Measurements from ENCODE around the gene MEN1.

The MEN1 gene

GRCh38 chr11:64827451-64827839 is 17.1 kb upstream of the MEN1 start:
- DNase-seq, result no peak
- Histone ChIP-seq H3K27me3 (replicated peaks; ENCODE audit: insufficient read depth, low read length) (no peaks in the 10 kb centered on the region), H3K36me3 (replicated peaks; ENCODE audit: insufficient read depth, low read length) (no peaks in the 10 kb centered on the region), H3K9ac (ENCODE audit: low read length) (no peak overlapping the region), H2AFZ (ENCODE audit: low read length) (no peak overlapping the region), H3K79me2 (ENCODE audit: low read length) (no peaks in the 10 kb centered on the region), H3K4me1 (ENCODE audit: low read length) (no peaks in the 10 kb centered on the region), H3F3A (ENCODE audit: insufficient read depth, low read length) (no peaks in the 10 kb centered on the region), H3K4me2 (ENCODE audit: low read depth, low read length) (no peak overlapping the region), H3K9me3 (replicated peaks; ENCODE audit: insufficient read depth, low read length) (no peaks in the 10 kb centered on the region), H3K4me3 (ENCODE audit: low read length) (no peak overlapping the region), H3K9me2 (replicated peaks; ENCODE audit: insufficient read depth, low read length) (no peaks in the 10 kb centered on the region), H3K27ac (ENCODE audit: low read length) (no peak overlapping the region), H4K20me1 (ENCODE audit: insufficient read depth, low read length) (no peaks in the 10 kb centered on the region)
- TF ChIP-seq EZH2phosphoT487 (IDR thresholded peaks at IDR 0.05; ENCODE audit: low read length), result no peak
- TF ChIP-seq EZH2 (optimal IDR thresholded peaks at IDR 0.05; ENCODE audit: low read depth, low read length), result no peak
- no peak for TF ChIP-seq CTCF (IDR thresholded peaks at IDR 0.05; ENCODE audit: low read length)

DNA sequence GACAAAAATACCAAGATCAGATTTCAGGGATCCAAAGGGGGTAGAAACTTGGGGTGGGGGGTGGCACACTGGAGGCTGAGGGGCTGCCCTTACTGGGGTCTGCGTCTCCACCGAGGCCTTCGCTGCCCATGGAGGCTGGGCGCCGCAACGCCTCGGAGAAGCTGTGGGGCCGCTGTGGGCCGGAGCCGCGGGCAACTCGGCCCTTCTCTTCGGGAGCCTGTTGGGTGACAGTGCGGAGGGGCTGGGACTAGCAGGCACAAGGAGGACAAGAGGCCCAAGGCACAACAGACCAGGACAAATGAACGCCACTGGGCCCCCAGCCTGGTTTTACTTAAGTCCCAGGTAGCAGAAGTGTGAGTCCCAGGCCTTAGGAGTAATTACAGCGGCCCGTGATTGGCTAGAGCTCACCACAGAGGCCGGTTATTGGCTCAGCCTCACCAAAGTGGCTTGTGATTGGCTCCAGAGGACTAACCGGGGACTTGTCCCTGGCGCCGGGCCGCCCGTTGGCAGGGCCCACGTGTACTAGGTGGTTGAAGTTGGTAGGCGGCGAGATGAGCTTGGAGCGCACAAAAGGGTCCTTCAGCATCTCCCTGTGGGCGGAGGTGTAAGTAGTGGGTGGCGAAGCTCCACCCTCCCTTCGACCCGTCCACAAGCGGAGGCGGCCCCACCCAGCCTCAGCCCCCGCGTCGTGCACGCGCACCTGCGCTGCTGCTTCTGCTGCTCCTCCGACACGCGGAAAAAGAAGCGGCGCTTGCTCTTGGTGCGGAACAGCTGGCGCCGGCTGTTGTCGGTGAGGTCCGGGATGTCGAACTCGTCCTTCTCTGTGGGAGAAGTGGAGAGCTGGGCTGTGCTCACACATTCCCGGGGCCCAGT is 16.5 kb upstream of the MEN1 start:
- H2AFZ ChIP-seq (ENCODE audit: low read length), result no peak overlapping the region
- H3K9me2 ChIP-seq (replicated peaks; ENCODE audit: insufficient read depth, low read length), result no peaks in the 10 kb centered on the region
- no peaks in the 10 kb centered on the region for H3K9me3 ChIP-seq (replicated peaks; ENCODE audit: insufficient read depth, low read length)
- H3K36me3 ChIP-seq (replicated peaks; ENCODE audit: insufficient read depth, low read length), result no peaks in the 10 kb centered on the region
- H3F3A ChIP-seq (ENCODE audit: insufficient read depth, low read length), result no peaks in the 10 kb centered on the region
- H3K4me2 ChIP-seq (ENCODE audit: low read depth, low read length), result no peak overlapping the region
- H3K4me1 ChIP-seq (ENCODE audit: low read length), result no peaks in the 10 kb centered on the region
- DNase-seq, result no peak
- H3K9ac ChIP-seq (ENCODE audit: low read length), result no peak overlapping the region
- no peak overlapping the region for H3K27ac ChIP-seq (ENCODE audit: low read length)
- H3K27me3 ChIP-seq (replicated peaks; ENCODE audit: insufficient read depth, low read length), result no peaks in the 10 kb centered on the region
- H4K20me1 ChIP-seq (ENCODE audit: insufficient read depth, low read length), result no peaks in the 10 kb centered on the region
- TF ChIP-seq EZH2phosphoT487 (IDR thresholded peaks at IDR 0.05; ENCODE audit: low read length) (no peak), CTCF (IDR thresholded peaks at IDR 0.05; ENCODE audit: low read length) (no peak), EZH2 (optimal IDR thresholded peaks at IDR 0.05; ENCODE audit: low read depth, low read length) (no peak)
- H3K79me2 ChIP-seq (ENCODE audit: low read length), result no peaks in the 10 kb centered on the region
- H3K4me3 ChIP-seq (ENCODE audit: low read length), result no peak overlapping the region

GRCh38 chr11:64826062-64826461 is 15.7 kb upstream of the MEN1 start:
- H3K36me3 ChIP-seq (replicated peaks; ENCODE audit: insufficient read depth, low read length), result no peaks in the 10 kb centered on the region
- H3K27ac ChIP-seq (ENCODE audit: low read length), result no peak overlapping the region
- H2AFZ ChIP-seq (ENCODE audit: low read length), result no peak overlapping the region
- H3K4me2 ChIP-seq (ENCODE audit: low read depth, low read length), result no peak overlapping the region
- H3K9me2 ChIP-seq (replicated peaks; ENCODE audit: insufficient read depth, low read length), result no peaks in the 10 kb centered on the region
- no peaks in the 10 kb centered on the region for H3K9me3 ChIP-seq (replicated peaks; ENCODE audit: insufficient read depth, low read length)
- no peaks in the 10 kb centered on the region for H4K20me1 ChIP-seq (ENCODE audit: insufficient read depth, low read length)
- TF ChIP-seq CTCF (IDR thresholded peaks at IDR 0.05; ENCODE audit: low read length) (no peak), EZH2phosphoT487 (IDR thresholded peaks at IDR 0.05; ENCODE audit: low read length) (no peak), EZH2 (optimal IDR thresholded peaks at IDR 0.05; ENCODE audit: low read depth, low read length) (no peak)
- H3K4me1 ChIP-seq (ENCODE audit: low read length), result no peaks in the 10 kb centered on the region
- no peaks in the 10 kb centered on the region for H3F3A ChIP-seq (ENCODE audit: insufficient read depth, low read length)
- no peak for DNase-seq
- H3K27me3 ChIP-seq (replicated peaks; ENCODE audit: insufficient read depth, low read length), result no peaks in the 10 kb centered on the region
- H3K79me2 ChIP-seq (ENCODE audit: low read length), result no peaks in the 10 kb centered on the region
- no peak overlapping the region for H3K4me3 ChIP-seq (ENCODE audit: low read length)
- H3K9ac ChIP-seq (ENCODE audit: low read length), result no peak overlapping the region
